Upper lobe of left lung (tissue), 4 donors: ENCODE measurements around the gene GPSM1.

Source experiments
- CTCF ChIP-seq, 6 experiments: fragments of 450-650 bp in 4 of 6; fragments of 200-600 bp in 2 of 6; sonication (generic) in 2 of 6; IDR thresholded peaks; one replicate each; pipeline ENCODE4 v1.5.1; 2016 to 2019; ENCODE audit warnings: antibody characterized with exemption in 6 of 6
- EP300 ChIP-seq, 4 donors: sonication (generic); formaldehyde crosslinking; IDR thresholded peaks; one replicate each; pipeline ENCODE4 v1.5.1; 2017; ENCODE audit warnings: antibody characterized with exemption in 4 of 4, control low read depth in 2 of 4
- POLR2A ChIP-seq, 4 donors: fragments of 450-650 bp; IDR thresholded peaks; one replicate each; pipeline ENCODE4 v1.5.1; 2016 to 2017; ENCODE audit warnings: antibody characterized with exemption in 4 of 4, mild to moderate bottlenecking in 2 of 4
- POLR2AphosphoS5 ChIP-seq, 2 donors: sonication (generic); formaldehyde crosslinking; IDR thresholded peaks; one replicate each; pipeline ENCODE4 v1.5.1; 2017; ENCODE audit warnings: antibody characterized with exemption in 2 of 2

- TF ChIP-seq CTCF (IDR thresholded peaks at IDR 0.05), result no peak
- no peak for TF ChIP-seq POLR2AphosphoS5 (IDR thresholded peaks at IDR 0.05)
- TF ChIP-seq EP300 (IDR thresholded peaks at IDR 0.05), result no peak
- TF ChIP-seq POLR2A (IDR thresholded peaks at IDR 0.05), result no peak
These were observed 12.4 kb upstream of the GPSM1 start for GRCh38 chr9:136314944-136315343.
